GM20000 (cell line): ENCODE measurements around the gene GPR42.

Source experiments
- DNase-seq: peaks from one replicate; pipeline ENCODE4 v3.0.0; 2012; ENCODE audit warnings: low spot score
- CTCF ChIP-seq: IDR thresholded peaks from 2 replicates; pipeline ENCODE4 v1.5.1; 2012; ENCODE audit warnings: mild to moderate bottlenecking, control low read depth; ENCODE audit errors: extremely low read depth, missing control alignments

Gene GPR42

GRCh38 chr19:35403116-35403760, 32.4 kb downstream of the GPR42 start:
- no peak for TF ChIP-seq CTCF
- DNase-seq = no peak

GRCh38 chr19:35404879-35405622, 34.2 kb downstream of the GPR42 start:
- no peak for TF ChIP-seq CTCF
- DNase-seq = peak; percentile 79

- no peak for TF ChIP-seq CTCF
Observed at GRCh38 chr19:35407619-35408018, 36.8 kb downstream of the GPR42 start.

GRCh38 chr19:35408284-35409171, 37.7 kb downstream of the GPR42 start:
- peak; percentile 40 for DNase-seq
- TF ChIP-seq CTCF = no peak

More at GRCh38 chr19:35407619-35408018, 36.8 kb downstream of the GPR42 start:
- DNase-seq = no peak

GRCh38 chr19:35409191-35409590, 38.3 kb downstream of the GPR42 start:
- no peak for TF ChIP-seq CTCF

GRCh38 chr19:35410487-35410886, 39.6 kb downstream of the GPR42 start:
- TF ChIP-seq CTCF = no peak
- no peak for DNase-seq

More at GRCh38 chr19:35409191-35409590, 38.3 kb downstream of the GPR42 start:
- DNase-seq = no peak
